ENCODE results near the gene MTMR10. TPM values are rescaled to one million over a fixed set of nuclear protein-coding genes. Genes with fewer than 3 reads are reported as not detected.

The MTMR10 gene
- total RNA-seq, 4 donors from 2014 or later = 16.6 to 41.2 (median 28.0) TPM

DNA sequence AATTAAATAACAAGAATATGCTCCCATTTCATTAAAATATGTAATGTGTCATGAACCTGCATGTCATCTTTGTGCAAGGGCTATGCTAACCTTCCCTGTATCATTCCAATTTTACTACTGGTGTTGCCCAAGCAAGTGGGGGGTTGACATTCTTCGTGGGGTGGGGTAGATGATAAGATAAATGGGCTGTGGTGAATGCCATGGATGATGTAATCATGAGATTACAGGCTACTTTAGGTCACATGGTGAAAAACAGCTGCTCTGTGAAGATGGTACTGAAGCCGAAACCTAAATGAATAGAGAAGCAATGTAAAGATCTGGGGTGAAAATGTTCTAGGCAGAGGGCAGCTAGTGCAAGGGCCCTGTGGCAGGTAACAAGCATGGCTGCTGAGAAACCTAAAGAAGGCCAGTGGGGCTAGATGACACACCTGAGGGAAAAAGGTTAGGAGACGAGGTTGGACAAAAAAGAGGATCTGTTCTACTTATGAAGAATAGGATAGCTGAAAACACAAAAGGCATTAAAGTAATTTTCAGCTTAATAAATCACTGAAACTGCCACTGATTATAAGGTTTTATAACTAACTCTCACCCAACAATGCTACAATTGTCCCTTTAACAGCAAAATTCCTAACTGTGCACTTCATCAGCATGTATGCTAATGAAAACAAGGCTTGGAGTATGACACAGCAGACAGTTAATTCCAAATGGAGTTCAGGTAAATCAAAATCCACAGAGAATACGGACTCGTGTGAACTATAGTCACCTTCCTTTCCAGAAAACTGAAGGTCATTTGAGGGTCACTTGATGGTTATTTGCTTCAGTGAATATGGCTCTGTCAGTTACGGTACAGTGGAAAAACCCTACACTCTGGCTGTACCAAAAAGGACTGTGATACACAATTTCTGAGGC, 35.0 kb downstream of the MTMR10 start:
- WGBS, 2 donors = 88 to 90% methylated on average over 6 of the region's 6 CpGs
- no peaks in the 10 kb centered on the region for H3K27me3 ChIP-seq
- no peaks in the 10 kb centered on the region for H3K9me3 ChIP-seq
- no peak for TF ChIP-seq POLR2A (IDR thresholded peaks at IDR 0.05)
- TF ChIP-seq, protein P1, sequence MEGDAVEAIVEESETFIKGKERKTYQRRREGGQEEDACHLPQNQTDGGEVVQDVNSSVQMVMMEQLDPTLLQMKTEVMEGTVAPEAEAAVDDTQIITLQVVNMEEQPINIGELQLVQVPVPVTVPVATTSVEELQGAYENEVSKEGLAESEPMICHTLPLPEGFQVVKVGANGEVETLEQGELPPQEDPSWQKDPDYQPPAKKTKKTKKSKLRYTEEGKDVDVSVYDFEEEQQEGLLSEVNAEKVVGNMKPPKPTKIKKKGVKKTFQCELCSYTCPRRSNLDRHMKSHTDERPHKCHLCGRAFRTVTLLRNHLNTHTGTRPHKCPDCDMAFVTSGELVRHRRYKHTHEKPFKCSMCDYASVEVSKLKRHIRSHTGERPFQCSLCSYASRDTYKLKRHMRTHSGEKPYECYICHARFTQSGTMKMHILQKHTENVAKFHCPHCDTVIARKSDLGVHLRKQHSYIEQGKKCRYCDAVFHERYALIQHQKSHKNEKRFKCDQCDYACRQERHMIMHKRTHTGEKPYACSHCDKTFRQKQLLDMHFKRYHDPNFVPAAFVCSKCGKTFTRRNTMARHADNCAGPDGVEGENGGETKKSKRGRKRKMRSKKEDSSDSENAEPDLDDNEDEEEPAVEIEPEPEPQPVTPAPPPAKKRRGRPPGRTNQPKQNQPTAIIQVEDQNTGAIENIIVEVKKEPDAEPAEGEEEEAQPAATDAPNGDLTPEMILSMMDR (IDR thresholded peaks at IDR 0.05) = no peak
- H3K4me1 ChIP-seq = peaks cover 0 to 15% (median 0%) of the 10 kb centered on the region in 3 donors
- no peak for DNase-seq
- H3K36me3 ChIP-seq = peaks cover 26 to 100% (median 51%) of the 10 kb centered on the region in 3 donors
- H3K27ac ChIP-seq = no peak overlapping the region
- intact Hi-C loops (cut with DNase I) = no loop called here
- no peak overlapping the region for H3K4me3 ChIP-seq

DNA sequence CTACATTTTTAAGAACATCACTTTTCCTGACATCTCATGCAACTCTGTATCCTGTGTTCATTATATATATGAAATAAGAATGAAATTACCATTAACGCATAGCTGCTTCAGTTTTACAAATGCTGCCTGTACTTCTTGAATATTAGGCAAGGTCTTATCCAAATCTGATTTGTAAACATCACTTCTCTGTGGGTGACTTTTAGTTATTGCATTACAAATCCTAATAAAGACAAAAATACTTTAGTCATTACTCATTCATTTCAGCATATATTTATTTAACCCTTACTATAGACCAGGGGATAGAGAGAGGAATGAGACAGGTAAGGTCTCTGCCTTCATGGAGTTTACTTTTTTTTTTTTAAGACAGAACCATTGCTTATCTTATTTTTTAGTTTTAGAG, 36.8 kb downstream of the MTMR10 start:
- no peak overlapping the region for H3K4me3 ChIP-seq
- 77 to 91% methylated on average over 1 of the region's 1 CpG for WGBS, 2 donors
- H3K27ac ChIP-seq = no peak overlapping the region
- peaks cover 0 to 10% (median 0%) of the 10 kb centered on the region in 3 donors for H3K4me1 ChIP-seq
- TF ChIP-seq, protein P1 (IDR thresholded peaks at IDR 0.05) = no peak
- TF ChIP-seq POLR2A (IDR thresholded peaks at IDR 0.05) = no peak
- DNase-seq = no peak
- peaks cover 28 to 100% (median 51%) of the 10 kb centered on the region in 3 donors for H3K36me3 ChIP-seq
- H3K27me3 ChIP-seq = no peaks in the 10 kb centered on the region
- no peaks in the 10 kb centered on the region for H3K9me3 ChIP-seq
- intact Hi-C loops (cut with DNase I) = no loop called here

DNA sequence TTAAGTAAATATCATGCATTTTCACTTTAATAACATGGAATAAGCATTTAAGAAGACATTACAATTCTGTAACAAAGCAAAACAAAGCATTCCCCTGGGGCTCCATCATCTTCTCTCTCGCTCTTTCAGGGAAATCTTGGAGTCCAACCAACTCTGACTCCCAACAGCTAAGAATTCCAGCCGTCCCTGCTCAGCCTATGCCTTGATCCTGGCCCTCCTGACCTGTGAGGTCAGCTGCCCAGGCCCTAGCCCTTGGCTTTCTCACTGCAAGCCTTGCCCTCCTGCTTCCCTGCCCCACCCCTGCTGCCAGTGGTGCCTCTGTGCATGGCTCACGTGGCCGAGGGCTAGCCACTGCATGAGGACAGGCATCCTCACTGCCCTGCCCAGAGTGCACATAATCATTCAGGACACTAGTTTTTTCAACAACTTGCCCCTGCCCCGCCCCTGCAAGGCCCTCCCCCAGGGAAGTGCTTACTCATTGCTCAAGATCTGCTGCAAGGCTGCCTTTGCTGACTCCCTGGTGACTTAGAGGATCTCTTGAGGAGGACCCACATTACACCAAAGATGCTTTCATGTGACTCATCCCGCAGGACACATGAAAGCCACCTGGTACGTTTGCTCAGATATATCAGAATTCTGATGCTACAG, 37.6 kb downstream of the MTMR10 start:
- no peak for TF ChIP-seq POLR2A (IDR thresholded peaks at IDR 0.05)
- TF ChIP-seq, protein P1 (IDR thresholded peaks at IDR 0.05) = no peak
- intact Hi-C loops (cut with DNase I) = no loop called here
- peaks cover 0 to 10% (median 0%) of the 10 kb centered on the region in 3 donors for H3K4me1 ChIP-seq
- DNase-seq = no peak
- H3K27me3 ChIP-seq = no peaks in the 10 kb centered on the region
- no peaks in the 10 kb centered on the region for H3K9me3 ChIP-seq
- 42 to 69% methylated on average over 6 of the region's 7 CpGs for WGBS, 2 donors
- H3K36me3 ChIP-seq = peaks cover 28 to 100% (median 51%) of the 10 kb centered on the region in 3 donors
- H3K27ac ChIP-seq = peak overlapping the region in 1 of 4 donors; percentile 30
- no peak overlapping the region for H3K4me3 ChIP-seq

DNA sequence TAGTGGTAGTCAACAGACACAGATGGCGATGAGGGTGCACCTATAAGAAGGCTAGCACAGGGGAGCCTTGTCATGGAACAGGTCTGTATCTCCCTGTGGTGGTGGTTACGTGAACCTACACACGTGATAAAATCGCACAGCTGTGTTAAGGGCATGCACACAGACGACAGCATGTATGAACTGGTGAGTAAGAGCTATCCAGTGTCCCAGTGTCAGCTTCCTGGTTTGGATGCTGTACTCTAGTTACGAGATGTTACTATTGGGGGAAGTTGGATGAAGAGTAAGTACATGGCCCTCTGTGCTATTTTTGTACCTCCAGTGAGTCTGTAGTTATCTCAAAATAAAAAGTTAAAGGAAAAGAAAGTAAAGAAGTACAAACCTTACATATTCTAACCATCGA, 38.2 kb downstream of the MTMR10 start:
- DNase-seq = no peak
- 92 to 95% methylated on average over 6 to 7 of the region's 7 CpGs for WGBS, 2 donors
- no peak for TF ChIP-seq POLR2A (IDR thresholded peaks at IDR 0.05)
- TF ChIP-seq, protein P1 (IDR thresholded peaks at IDR 0.05) = no peak
- Histone ChIP-seq H3K4me1 (peaks cover 0 to 10% (median 0%) of the 10 kb centered on the region in 3 donors), H3K27me3 (no peaks in the 10 kb centered on the region), H3K36me3 (peaks cover 27 to 100% (median 45%) of the 10 kb centered on the region in 3 donors), H3K4me3 (no peak overlapping the region), H3K27ac (no peak overlapping the region), H3K9me3 (no peaks in the 10 kb centered on the region)
- intact Hi-C loops (cut with DNase I) = no loop called here
